Right ventricle myocardium inferior (tissue), 1 donor: Measurements from ENCODE around the gene CCIN. TPM values are rescaled to one million over a fixed set of nuclear protein-coding genes. Genes with fewer than 3 reads are reported as not detected.

Source experiments
- ATAC-seq: fragments of 200-7000 bp; cut with Tn5 transposase; one replicate; pipeline ENCODE4 v1.9.1; 2020; ENCODE audit warnings: mild to moderate bottlenecking, moderate library complexity
- DNase-seq: peaks from one replicate; pipeline ENCODE4 v3.0.0; 2021; ENCODE audit errors: missing footprints
- intact Hi-C: fragments of 100-400 bp; cut with DNase I; formaldehyde crosslinking; loops from one replicate; pipeline ENCODE4 v1.11.0; 2022
- total RNA-seq: library from RNA; stranded (reverse); fragmentation: NEBNext Ultra II Directional; extraction: Animal tissue kit (Norgen Biotek cat#: 25700); gene quantifications from one replicate; pipeline ENCODE4 v1.2.1, GENCODE V29; 2021
- donor health status: DM: no; HTN: yes; CAD: no; lungs with severe emphysema.

The CCIN gene
- total RNA-seq, 1 donor from 2014 or later, result not detected

- intact Hi-C loops, result no loop called here
- ATAC-seq (no peak), DNase-seq (no peak)
Observed at GRCh38 chr9:36210722-36211121, 41.5 kb downstream of the CCIN start.

GRCh38 chr9:36211510-36211909, 42.3 kb downstream of the CCIN start:
- DNase-seq, result no peak
- ATAC-seq, result no peak
- intact Hi-C loops, result no loop called here

- intact Hi-C loops, result no loop called here
- ATAC-seq (no peak), DNase-seq (no peak)
Observed at GRCh38 chr9:36213387-36213786, 44.2 kb downstream of the CCIN start.

- ATAC-seq (no peak), DNase-seq (no peak)
- intact Hi-C loops, result no loop called here
Observed at GRCh38 chr9:36213989-36214388, 44.8 kb downstream of the CCIN start.

- intact Hi-C loops, result no loop called here
- DNase-seq, result no peak
- no peak for ATAC-seq
Observed at GRCh38 chr9:36214571-36214970, 45.4 kb downstream of the CCIN start.

GRCh38 chr9:36217256-36217968, 48.2 kb downstream of the CCIN start:
- no peak for DNase-seq
- ATAC-seq, result no peak
- intact Hi-C loops, result no loop called here

GRCh38 chr9:36218011-36218410, 48.8 kb downstream of the CCIN start:
- DNase-seq, result no peak
- intact Hi-C loops, result no loop called here
- no peak for ATAC-seq

- intact Hi-C loops, result no loop called here
- no peak for ATAC-seq
- DNase-seq, result no peak
Observed at GRCh38 chr9:36218411-36218901, 49.3 kb downstream of the CCIN start.

Other genes with a start within 250 kb of the CCIN start
- not detected for gene OR2S2, start 211.2 kb upstream of the CCIN start, total RNA-seq
- 5.5 TPM for gene RECK, start 132.5 kb upstream of the CCIN start, total RNA-seq
- 8.9 TPM for gene GLIPR2, start 32.7 kb upstream of the CCIN start, total RNA-seq
- 69.4 TPM for gene CLTA, start 21.5 kb downstream of the CCIN start, total RNA-seq
- gene GNE, start 89.1 kb downstream of the CCIN start, total RNA-seq, result 10.9 TPM
- 27.4 TPM for gene RNF38, start 230.9 kb downstream of the CCIN start, total RNA-seq